ENCODE measurements around the gene NEK4.

NEK4 gene

GRCh38 chr3:52798978-52799476, 28.3 kb upstream of the NEK4 start:
- TF ChIP-seq, protein P1, sequence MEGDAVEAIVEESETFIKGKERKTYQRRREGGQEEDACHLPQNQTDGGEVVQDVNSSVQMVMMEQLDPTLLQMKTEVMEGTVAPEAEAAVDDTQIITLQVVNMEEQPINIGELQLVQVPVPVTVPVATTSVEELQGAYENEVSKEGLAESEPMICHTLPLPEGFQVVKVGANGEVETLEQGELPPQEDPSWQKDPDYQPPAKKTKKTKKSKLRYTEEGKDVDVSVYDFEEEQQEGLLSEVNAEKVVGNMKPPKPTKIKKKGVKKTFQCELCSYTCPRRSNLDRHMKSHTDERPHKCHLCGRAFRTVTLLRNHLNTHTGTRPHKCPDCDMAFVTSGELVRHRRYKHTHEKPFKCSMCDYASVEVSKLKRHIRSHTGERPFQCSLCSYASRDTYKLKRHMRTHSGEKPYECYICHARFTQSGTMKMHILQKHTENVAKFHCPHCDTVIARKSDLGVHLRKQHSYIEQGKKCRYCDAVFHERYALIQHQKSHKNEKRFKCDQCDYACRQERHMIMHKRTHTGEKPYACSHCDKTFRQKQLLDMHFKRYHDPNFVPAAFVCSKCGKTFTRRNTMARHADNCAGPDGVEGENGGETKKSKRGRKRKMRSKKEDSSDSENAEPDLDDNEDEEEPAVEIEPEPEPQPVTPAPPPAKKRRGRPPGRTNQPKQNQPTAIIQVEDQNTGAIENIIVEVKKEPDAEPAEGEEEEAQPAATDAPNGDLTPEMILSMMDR (IDR thresholded peaks at IDR 0.05): peak; percentile 49; the same call in 1 of the 2 replicates

DNA sequence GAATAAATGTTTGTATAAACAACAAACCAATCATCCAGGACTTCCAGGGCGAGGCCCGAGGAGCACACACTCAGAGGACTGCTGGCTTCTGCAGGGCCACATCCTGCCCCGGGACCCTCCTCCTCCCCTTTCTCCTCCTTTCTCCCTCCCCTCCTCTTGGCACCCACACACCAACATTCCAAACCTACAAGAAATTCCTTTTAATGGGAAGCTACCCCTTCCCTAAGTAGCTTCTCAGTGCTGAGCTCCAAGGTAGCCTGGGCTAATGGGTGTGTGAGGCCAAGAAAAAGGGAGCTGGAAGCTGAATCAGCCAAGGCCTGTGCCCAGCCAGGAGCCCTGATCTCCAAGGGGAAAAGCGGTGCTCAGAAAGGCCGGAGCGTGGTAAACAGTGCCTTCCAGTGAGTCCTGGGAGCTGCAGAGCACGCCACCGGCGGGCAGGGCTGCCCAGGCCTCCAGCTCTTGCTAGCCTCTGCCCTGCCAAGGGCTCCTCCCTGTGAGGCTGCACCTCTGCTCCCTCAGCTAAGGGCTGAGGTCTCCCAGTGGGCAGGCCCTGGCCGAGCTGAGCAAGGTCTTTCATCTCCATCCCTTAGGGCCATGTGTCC, 27.7 kb upstream of the NEK4 start:
- TF ChIP-seq, protein P1 (IDR thresholded peaks at IDR 0.05): no peak

GRCh38 chr3:52796411-52796810, 25.7 kb upstream of the NEK4 start:
- TF ChIP-seq, protein P1 (IDR thresholded peaks at IDR 0.05): no peak

- TF ChIP-seq, protein P1 (IDR thresholded peaks at IDR 0.05): no peak
These were observed 24.7 kb upstream of the NEK4 start for GRCh38 chr3:52795298-52795900.

DNA sequence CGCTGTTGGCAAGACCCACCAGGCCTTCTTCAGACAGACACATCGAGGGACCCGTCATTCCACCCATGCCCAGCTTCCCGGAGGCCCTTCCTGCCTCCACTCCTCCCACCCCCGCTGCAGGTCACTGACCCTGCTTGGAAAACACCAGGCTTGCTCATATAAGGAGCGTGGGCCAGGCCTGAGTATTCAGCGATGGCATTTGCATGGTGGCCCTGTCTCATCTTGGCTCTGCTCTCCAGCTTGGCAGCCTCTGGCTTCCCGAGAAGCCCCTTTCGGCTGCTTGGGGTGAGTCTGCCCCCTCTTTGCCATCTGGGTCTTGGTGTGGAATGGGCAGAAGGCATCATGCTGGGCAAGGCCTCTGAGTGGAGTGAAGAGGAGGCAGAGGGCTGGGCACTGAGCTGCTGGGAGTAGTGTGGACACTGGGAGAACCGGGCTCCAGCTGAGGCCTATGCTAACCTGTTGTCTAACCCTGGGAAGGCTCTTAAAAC, 23.9 kb upstream of the NEK4 start, which contains the start of gene ITIH3:
Gene ITIH3 (plus strand): TSS at position 185 of the 488 bp plus-strand sequence. CDS start 8 bp downstream, at position 193.
- TF ChIP-seq, protein P1 (IDR thresholded peaks at IDR 0.05): no peak

DNA sequence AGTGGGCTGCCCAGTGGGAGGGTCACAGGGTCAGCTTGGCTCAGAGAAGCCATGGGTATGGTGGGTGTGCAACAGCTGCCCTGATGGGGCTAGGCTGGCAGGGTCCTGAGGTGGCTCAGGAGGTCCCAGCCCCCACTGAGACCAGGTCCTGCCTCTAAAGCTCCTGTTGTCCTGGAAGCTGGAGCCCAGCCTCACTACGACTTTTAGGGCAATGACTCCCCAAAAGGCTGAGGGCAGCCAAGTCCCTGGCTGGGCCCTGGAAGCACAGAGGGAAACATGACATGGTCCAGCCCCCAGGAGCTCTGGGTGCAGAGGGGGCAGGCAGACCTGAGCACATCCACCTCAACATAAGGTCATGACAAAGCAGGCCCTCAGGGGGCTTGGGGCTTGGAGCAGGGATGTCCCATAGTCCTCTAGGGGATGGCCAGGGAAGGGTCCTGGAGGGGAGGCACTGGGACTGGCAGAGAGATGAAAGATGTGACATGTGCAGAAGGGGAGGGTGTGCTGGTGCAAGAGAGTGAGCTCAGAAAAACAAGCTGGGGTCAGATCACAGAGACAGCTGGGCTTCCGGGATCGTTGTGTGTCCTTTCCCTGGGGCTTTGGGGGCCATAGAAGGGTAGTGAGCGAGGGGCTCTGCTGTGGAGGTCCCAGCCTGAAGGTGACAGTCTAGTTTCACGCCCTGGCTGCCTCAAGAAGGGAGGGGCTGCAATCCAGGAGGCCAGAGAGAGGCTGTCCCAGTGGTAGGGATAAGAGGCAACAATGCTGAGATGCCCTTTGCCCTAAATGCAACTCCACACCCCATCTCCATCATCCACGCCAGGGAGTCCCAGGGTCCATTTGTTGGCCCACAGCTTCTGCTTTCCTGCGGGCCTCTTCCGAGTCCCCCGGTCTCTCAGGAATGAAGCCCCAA, 23.2 kb upstream of the NEK4 start:
- TF ChIP-seq, protein P1 (IDR thresholded peaks at IDR 0.05): no peak

- TF ChIP-seq, protein P1 (IDR thresholded peaks at IDR 0.05): no peak
These were observed 22.4 kb upstream of the NEK4 start for GRCh38 chr3:52792961-52793695.

Measured in LNCAP (cell line).